Muscle layer of duodenum (tissue), 2 donors: ENCODE results near the gene MIER2.

ENCODE experiments used
- H3K27ac ChIP-seq: one replicate; pipeline ENCODE4 v1.7.0; 2013; ENCODE audit warnings: mild to moderate bottlenecking, low read length
- H3K27me3 ChIP-seq: one replicate; pipeline ENCODE4 v1.7.0; 2013; ENCODE audit warnings: low read depth, mild to moderate bottlenecking, control low read depth, low read length
- H3K36me3 ChIP-seq, 2 donors: one replicate each; pipeline ENCODE4 v1.7.0; 2013; ENCODE audit warnings: low read length in 2 of 2, control low read depth in 1 of 2, mild to moderate bottlenecking in 1 of 2; ENCODE audit not compliant: insufficient read depth in 2 of 2, control insufficient read depth in 1 of 2
- H3K4me1 ChIP-seq, 2 donors: one replicate each; pipeline ENCODE4 v1.7.0; 2013; ENCODE audit warnings: low read length in 2 of 2, mild to moderate bottlenecking in 2 of 2, control low read depth in 1 of 2, moderate library complexity in 1 of 2; ENCODE audit not compliant: insufficient read depth in 2 of 2, control insufficient read depth in 1 of 2
- H3K4me3 ChIP-seq, 2 donors: one replicate each; pipeline ENCODE4 v1.7.0; 2013; ENCODE audit warnings: low read length in 2 of 2, low read depth in 1 of 2, mild to moderate bottlenecking in 1 of 2
- H3K9me3 ChIP-seq, 2 donors: one replicate each; pipeline ENCODE4 v1.7.0; 2013; ENCODE audit warnings: low read length in 2 of 2, control low read depth in 1 of 2, mild to moderate bottlenecking in 1 of 2; ENCODE audit not compliant: control insufficient read depth in 1 of 2
- donor health status: healthy.

MIER2 gene

GRCh38 chr19:310781-311496 is 33.7 kb downstream of the MIER2 start:
- H3K27ac ChIP-seq = no peak overlapping the region
- H3K36me3 ChIP-seq = peaks cover 25 to 72% of the 10 kb centered on the region in 2 donors
- no peaks in the 10 kb centered on the region for H3K9me3 ChIP-seq
- H3K27me3 ChIP-seq = no peaks in the 10 kb centered on the region
- no peaks in the 10 kb centered on the region for H3K4me1 ChIP-seq
- H3K4me3 ChIP-seq = peak overlapping the region in 1 of 2 donors; percentile 32

GRCh38 chr19:310141-310651 is 34.4 kb downstream of the MIER2 start:
- H3K9me3 ChIP-seq = no peaks in the 10 kb centered on the region
- peak overlapping the region; percentile 18 to 32 for H3K4me3 ChIP-seq
- H3K4me1 ChIP-seq = no peaks in the 10 kb centered on the region
- no peak overlapping the region for H3K27ac ChIP-seq
- H3K36me3 ChIP-seq = peaks cover 21 to 72% of the 10 kb centered on the region in 2 donors
- no peaks in the 10 kb centered on the region for H3K27me3 ChIP-seq

- no peaks in the 10 kb centered on the region for H3K9me3 ChIP-seq
- no peaks in the 10 kb centered on the region for H3K27me3 ChIP-seq
- peaks cover 21 to 66% of the 10 kb centered on the region in 2 donors for H3K36me3 ChIP-seq
- H3K4me1 ChIP-seq = no peaks in the 10 kb centered on the region
- H3K4me3 ChIP-seq = peak overlapping the region in 1 of 2 donors; percentile 24
- no peak overlapping the region for H3K27ac ChIP-seq
Observed at GRCh38 chr19:309206-309565, 35.4 kb downstream of the MIER2 start.

GRCh38 chr19:308471-309205 is 36.0 kb downstream of the MIER2 start:
- Histone ChIP-seq H3K27ac (no peak overlapping the region), H3K4me3 (peak overlapping the region in 1 of 2 donors; percentile 24)

GRCh38 chr19:307793-308420 is 36.7 kb downstream of the MIER2 start:
- no peak overlapping the region for H3K27ac ChIP-seq
- H3K27me3 ChIP-seq = no peaks in the 10 kb centered on the region
- no peak overlapping the region for H3K4me3 ChIP-seq
- peaks cover 16 to 54% of the 10 kb centered on the region in 2 donors for H3K36me3 ChIP-seq
- no peaks in the 10 kb centered on the region for H3K9me3 ChIP-seq
- H3K4me1 ChIP-seq = no peaks in the 10 kb centered on the region

More at GRCh38 chr19:308471-309205, 36.0 kb downstream of the MIER2 start:
- H3K36me3 ChIP-seq = peaks cover 19 to 61% of the 10 kb centered on the region in 2 donors
- no peaks in the 10 kb centered on the region for H3K4me1 ChIP-seq
- no peaks in the 10 kb centered on the region for H3K27me3 ChIP-seq
- no peaks in the 10 kb centered on the region for H3K9me3 ChIP-seq

GRCh38 chr19:307111-307531 is 37.5 kb downstream of the MIER2 start:
- Histone ChIP-seq H3K36me3 (peaks cover 16 to 53% of the 10 kb centered on the region in 2 donors), H3K4me3 (no peak overlapping the region), H3K27me3 (no peaks in the 10 kb centered on the region), H3K4me1 (no peaks in the 10 kb centered on the region), H3K27ac (no peak overlapping the region), H3K9me3 (no peaks in the 10 kb centered on the region)

GRCh38 chr19:306151-306900 is 38.3 kb downstream of the MIER2 start:
- no peaks in the 10 kb centered on the region for H3K4me1 ChIP-seq
- H3K36me3 ChIP-seq = peaks cover 12 to 45% of the 10 kb centered on the region in 2 donors
- H3K9me3 ChIP-seq = no peaks in the 10 kb centered on the region
- H3K27ac ChIP-seq = no peak overlapping the region
- no peak overlapping the region for H3K4me3 ChIP-seq
- no peaks in the 10 kb centered on the region for H3K27me3 ChIP-seq

GRCh38 chr19:305240-306150 is 39.1 kb downstream of the MIER2 start:
- H3K27ac ChIP-seq = no peak overlapping the region
- no peaks in the 10 kb centered on the region for H3K27me3 ChIP-seq
- no peaks in the 10 kb centered on the region for H3K4me1 ChIP-seq
- no peak overlapping the region for H3K4me3 ChIP-seq
- H3K36me3 ChIP-seq = peaks cover 6 to 37% of the 10 kb centered on the region in 2 donors
- H3K9me3 ChIP-seq = no peaks in the 10 kb centered on the region

- Histone ChIP-seq H3K4me1 (peaks cover 19 to 26% of the 10 kb centered on the region in 2 donors), H3K4me3 (no peak overlapping the region), H3K9me3 (no peaks in the 10 kb centered on the region), H3K27me3 (peaks cover 25% of the 10 kb centered on the region), H3K27ac (no peak overlapping the region), H3K36me3 (no peaks in the 10 kb centered on the region)
Observed at GRCh38 chr19:296476-297225, 47.9 kb downstream of the MIER2 start.
